H9 (cell line): ENCODE data around the gene CLCN5. TPM values are rescaled to one million over a fixed set of nuclear protein-coding genes. Genes with fewer than 3 reads are reported as not detected.

Source experiments
- DNase-seq: peaks from one replicate; pipeline ENCODE4 v3.0.0-alpha.2; 2017
- H2AFZ ChIP-seq: one replicate; pipeline ENCODE4 v1.6.1; 2013; ENCODE audit warnings: mild to moderate bottlenecking, low read length, control low read depth, moderate library complexity
- H2AK5ac ChIP-seq: 2 replicates; pipeline ENCODE4 v1.6.1; 2013; ENCODE audit warnings: low read length, control low read depth, mixed read lengths; ENCODE audit not compliant: insufficient read length
- H2BK120ac ChIP-seq: one replicate; pipeline ENCODE4 v1.6.1; 2013; ENCODE audit warnings: low read depth, mild to moderate bottlenecking, low read length, control low read depth, inconsistent platforms; ENCODE audit not compliant: poor library complexity, severe bottlenecking
- H2BK12ac ChIP-seq: 2 replicates; pipeline ENCODE4 v1.6.1; 2013; ENCODE audit warnings: low read length, control low read depth, mixed read lengths, low read depth; ENCODE audit not compliant: insufficient read length
- H2BK15ac ChIP-seq: 2 replicates; pipeline ENCODE4 v1.6.1; 2013; ENCODE audit warnings: low read depth, low read length, control low read depth
- H2BK20ac ChIP-seq: one replicate; pipeline ENCODE4 v1.6.1; 2013; ENCODE audit warnings: low read depth, mild to moderate bottlenecking, low read length, control low read depth, inconsistent platforms; ENCODE audit not compliant: poor library complexity, severe bottlenecking
- H2BK5ac ChIP-seq: 2 replicates; pipeline ENCODE4 v1.6.1; 2013; ENCODE audit warnings: low read length, control low read depth, mixed read lengths; ENCODE audit not compliant: insufficient read length
- H3K14ac ChIP-seq: 2 replicates; pipeline ENCODE4 v1.6.1; 2013; ENCODE audit warnings: low read length, control low read depth; ENCODE audit not compliant: insufficient read depth
- H3K18ac ChIP-seq: 2 replicates; pipeline ENCODE4 v1.6.1; 2013; ENCODE audit warnings: low read depth, mild to moderate bottlenecking, mixed read lengths, low read length, control low read depth; ENCODE audit not compliant: insufficient read length
- H3K23ac ChIP-seq: 2 replicates; pipeline ENCODE4 v1.6.1; 2013; ENCODE audit warnings: low read length, control low read depth, mixed read lengths, low read depth; ENCODE audit not compliant: insufficient read length
- H3K23me2 ChIP-seq: 2 replicates; pipeline ENCODE4 v1.6.1; 2013; ENCODE audit warnings: low read depth, mild to moderate bottlenecking, mixed read lengths, low read length, control low read depth; ENCODE audit not compliant: insufficient read length, poor library complexity, severe bottlenecking
- H3K27ac ChIP-seq: 2 replicates; pipeline ENCODE4 v1.5.1; 2013; ENCODE audit warnings: low read length, control low read depth, mixed read lengths, low read depth; ENCODE audit not compliant: insufficient read length
- H3K27me3 ChIP-seq: 2 replicates; pipeline ENCODE4 v1.6.1; 2013; ENCODE audit warnings: low read length, control low read depth, inconsistent platforms; ENCODE audit not compliant: insufficient read depth
- H3K4ac ChIP-seq: 2 replicates; pipeline ENCODE4 v1.6.1; 2013; ENCODE audit warnings: low read depth, mild to moderate bottlenecking, control low read depth, inconsistent platforms, low read length, moderate library complexity
- H3K4me1 ChIP-seq: 2 replicates; pipeline ENCODE4 v1.6.1; 2013; ENCODE audit warnings: low read length, control low read depth, inconsistent platforms; ENCODE audit not compliant: insufficient read depth
- H3K4me2 ChIP-seq: 2 replicates; pipeline ENCODE4 v1.6.1; 2013; ENCODE audit warnings: low read length, control low read depth, mixed read lengths; ENCODE audit not compliant: insufficient read length, insufficient read depth
- H3K56ac ChIP-seq: 2 replicates; pipeline ENCODE4 v1.6.1; 2013; ENCODE audit warnings: low read depth, mild to moderate bottlenecking, mixed read lengths, low read length, control low read depth; ENCODE audit not compliant: insufficient read length
- H3K79me1 ChIP-seq: 2 replicates; pipeline ENCODE4 v1.6.1; 2013; ENCODE audit warnings: low read depth, mild to moderate bottlenecking, moderate library complexity, low read length, control low read depth, inconsistent platforms; ENCODE audit not compliant: insufficient read depth, poor library complexity, severe bottlenecking
- H3K79me2 ChIP-seq: 2 replicates; pipeline ENCODE4 v1.6.1; 2013; ENCODE audit warnings: low read length, control low read depth, inconsistent platforms; ENCODE audit not compliant: insufficient read depth
- H3K9ac ChIP-seq: 2 replicates; pipeline ENCODE4 v1.6.1; 2013; ENCODE audit warnings: low read length, control low read depth, mixed read lengths; ENCODE audit not compliant: insufficient read length; ENCODE audit errors: extremely low read depth
- H3K9me3 ChIP-seq: one replicate; pipeline ENCODE4 v1.6.1; 2013; ENCODE audit warnings: low read depth, low read length, inconsistent platforms; ENCODE audit not compliant: control insufficient read depth
- H3T11ph ChIP-seq: one replicate; pipeline ENCODE4 v1.6.1; 2013; ENCODE audit warnings: mild to moderate bottlenecking, low read length, control low read depth, inconsistent platforms
- H4K20me1 ChIP-seq: one replicate; pipeline ENCODE4 v1.6.1; 2013; ENCODE audit not compliant: control insufficient read depth, insufficient read length, insufficient read depth
- H4K5ac ChIP-seq: 2 replicates; pipeline ENCODE4 v1.6.1; 2013; ENCODE audit warnings: low read depth, mild to moderate bottlenecking, mixed read lengths, low read length, control low read depth; ENCODE audit not compliant: insufficient read length
- H4K8ac ChIP-seq: replicated peaks from 2 replicates; pipeline ENCODE4 v1.6.1; 2013; ENCODE audit warnings: low read length, control low read depth, mixed read lengths, low read depth; ENCODE audit not compliant: insufficient read length
- H4K91ac ChIP-seq: 2 replicates; pipeline ENCODE4 v1.6.1; 2013; ENCODE audit warnings: low read depth, mild to moderate bottlenecking, moderate library complexity, mixed read lengths, low read length, control low read depth; ENCODE audit not compliant: insufficient read length
- H3K27ac Mint-ChIP-seq, 3 experiments: 2 replicates in 2 of 3; 3 replicates in 1 of 3; pipeline ENCODE4 v1.8.0; 2020 to 2021; ENCODE audit warnings: mixed read lengths in 3 of 3, mild to moderate bottlenecking in 1 of 3, moderate library complexity in 1 of 3
- H3K27me3 Mint-ChIP-seq: 2 replicates; pipeline ENCODE4 v1.8.0; 2021; ENCODE audit warnings: low read depth, mild to moderate bottlenecking, moderate library complexity, mixed read lengths
- H3K36me3 Mint-ChIP-seq, 3 experiments: 2 replicates in 2 of 3; 3 replicates in 1 of 3; pipeline ENCODE4 v1.8.0; 2020 to 2021; ENCODE audit warnings: low read depth in 3 of 3, mixed read lengths in 3 of 3; ENCODE audit not compliant: insufficient read depth in 1 of 3
- H3K4me1 Mint-ChIP-seq, 2 experiments: 2 replicates each; pipeline ENCODE4 v1.8.0; 2020; ENCODE audit warnings: mixed read lengths in 2 of 2
- H3K4me3 Mint-ChIP-seq, 2 experiments: 2 replicates in 1 of 2; 3 replicates in 1 of 2; pipeline ENCODE4 v1.8.0; 2020 to 2021; ENCODE audit warnings: mild to moderate bottlenecking in 2 of 2, mixed read lengths in 2 of 2, moderate library complexity in 1 of 2
- H3K9me3 Mint-ChIP-seq, 2 experiments: 2 replicates in 1 of 2; 3 replicates in 1 of 2; pipeline ENCODE4 v1.8.0; 2020; ENCODE audit warnings: mild to moderate bottlenecking in 2 of 2, mixed read lengths in 2 of 2, moderate library complexity in 1 of 2
- CTCF ChIP-seq: fragments of 200-600 bp; sonication (generic); conservative IDR thresholded peaks from 3 replicates; pipeline ENCODE4 v1.8.0; 2021; ENCODE audit warnings: antibody characterized with exemption, mild to moderate bottlenecking
- WGBS: extraction: QIAGEN DNeasy Blood & Tissue Kit; methylation state at CpG from one replicate; pipeline ENCODE4 v1.1.7; 2013; ENCODE audit warnings: missing lambda C conversion rate, low lambda C conversion rate, mixed read lengths; ENCODE audit not compliant: insufficient read length; ENCODE audit errors: extremely low coverage; 5-methylcytosine and 5-hydroxymethylcytosine counted together
- total RNA-seq: library from RNA; stranded (reverse); gene quantifications from 2 replicates; pipeline ENCODE4 v1.2.1, GENCODE V29; 2021

The CLCN5 gene
- total RNA-seq, 1 experiment from 2014 or later: 5.9 TPM

GRCh38 chrX:49884290-49884862 lies 38.0 kb upstream of the CLCN5 start:
- Histone ChIP-seq H4K20me1 (no peaks in the 10 kb centered on the region), H3K79me1 (no peaks in the 10 kb centered on the region), H3K27ac (no peak overlapping the region), H3K27me3 (no peaks in the 10 kb centered on the region; the same call in 1 of the 2 replicates), H3K14ac (no peak overlapping the region), H3K4me1 (0 out of 2 replicates have a peak, but pooled peaks cover 3% of the 10 kb centered on the region), H3K9ac (no peak overlapping the region), H4K5ac (no peak overlapping the region), H2AK5ac (no peak overlapping the region), H3K4me2 (no peak overlapping the region), H2BK120ac (no peak overlapping the region), H2BK12ac (no peak overlapping the region), H2BK20ac (no peak overlapping the region), H3K18ac (no peak overlapping the region), H3K9me3 (peaks cover 22% of the 10 kb centered on the region), H2BK15ac (no peak overlapping the region), H3K56ac (no peak overlapping the region), H3K4ac (no peak overlapping the region), H3K23me2 (peaks cover 3% of the 10 kb centered on the region), H2BK5ac (no peak overlapping the region), H3K23ac (no peak overlapping the region), H3K79me2 (no peaks in the 10 kb centered on the region), H4K91ac (no peak overlapping the region), H2AFZ (no peak overlapping the region), H4K8ac (no peak overlapping the region), H3T11ph (no peak overlapping the region)
- Mint-ChIP-seq H3K36me3 (peaks cover 11 to 27% (median 15%) of the 10 kb centered on the region in 3 experiments), H3K4me3 (no peak overlapping the region), H3K27me3 (peaks cover 4% of the 10 kb centered on the region), H3K9me3 (peaks cover 67 to 69% of the 10 kb centered on the region in 2 experiments), H3K4me1 (peaks cover 10% of the 10 kb centered on the region in 2 experiments), H3K27ac (no peak overlapping the region)
- no CpG with 5 or more reads among the region's 7 CpGs for WGBS
- peak; percentile 75 for TF ChIP-seq CTCF
- peak; percentile 73 for DNase-seq
